Keratinocyte (primary cell): ENCODE data around the gene STX8. TPM values are rescaled to one million over a fixed set of nuclear protein-coding genes. Genes with fewer than 3 reads are reported as not detected.

ENCODE experiments used
- DNase-seq: peaks from one replicate; pipeline ENCODE4 v3.0.0-alpha.2; 2011; ENCODE audit warnings: low read depth, missing footprints, low spot score
- FAIRE-seq: peaks from 2 replicates; lab custom pipeline; 2011; peaks lifted over from hg19 to GRCh38; lab: Jason Lieb, UNC
- H2AFZ ChIP-seq: 2 replicates; pipeline ENCODE4 v1.6.0; 2012; ENCODE audit warnings: low read length, control low read depth, inconsistent platforms; ENCODE audit not compliant: control insufficient read depth
- H3K27ac ChIP-seq: 2 replicates; pipeline ENCODE4 v1.5.1; 2011; ENCODE audit warnings: low read length; ENCODE audit not compliant: control insufficient read depth, insufficient read depth
- H3K27me3 ChIP-seq: 3 replicates; pipeline ENCODE4 v1.6.0; 2011; ENCODE audit warnings: low read length; ENCODE audit not compliant: control insufficient read depth, insufficient read depth; ENCODE audit errors: extremely low read depth
- H3K36me3 ChIP-seq, 2 experiments: 2 replicates in 1 of 2; 3 replicates in 1 of 2; pipeline ENCODE4 v1.5.1; 2011; ENCODE audit warnings: low read length in 2 of 2, mild to moderate bottlenecking in 1 of 2; ENCODE audit not compliant: control insufficient read depth in 2 of 2, insufficient read depth in 2 of 2; ENCODE audit errors: extremely low read depth in 1 of 2
- H3K4me1 ChIP-seq: 3 replicates; pipeline ENCODE4 v1.5.1; 2011; ENCODE audit warnings: low read length; ENCODE audit not compliant: control insufficient read depth, insufficient read depth; ENCODE audit errors: extremely low read depth
- H3K4me2 ChIP-seq: 3 replicates; pipeline ENCODE4 v1.6.0; 2011; ENCODE audit warnings: low read depth, low read length; ENCODE audit not compliant: control insufficient read depth, insufficient read depth; ENCODE audit errors: extremely low read depth
- H3K4me3 ChIP-seq, 3 experiments: fragments of 200-600 bp in 1 of 3; sonication (generic) in 1 of 3; 2 replicates in 2 of 3; 3 replicates in 1 of 3; pipeline ENCODE4 v1.5.1; 2011 to 2016; ENCODE audit warnings: low read length in 3 of 3, mild to moderate bottlenecking in 3 of 3, control low read depth in 2 of 3, inconsistent platforms in 1 of 3, low read depth in 1 of 3, mixed read lengths in 1 of 3, mixed run types in 1 of 3, moderate library complexity in 1 of 3; ENCODE audit not compliant: control insufficient read depth in 2 of 3, insufficient read depth in 2 of 3; ENCODE audit errors: extremely low read depth in 1 of 3
- H3K79me2 ChIP-seq: 2 replicates; pipeline ENCODE4 v1.6.0; 2012; ENCODE audit warnings: low read length; ENCODE audit not compliant: control insufficient read depth, insufficient read depth
- H3K9ac ChIP-seq: 3 replicates; pipeline ENCODE4 v1.6.0; 2011; ENCODE audit warnings: low read length; ENCODE audit not compliant: control insufficient read depth, insufficient read depth; ENCODE audit errors: extremely low read depth
- H3K9me1 ChIP-seq: 3 replicates; pipeline ENCODE4 v1.6.0; 2011; ENCODE audit warnings: low read length; ENCODE audit not compliant: control insufficient read depth, insufficient read depth; ENCODE audit errors: extremely low read depth
- H3K9me3 ChIP-seq: 2 replicates; pipeline ENCODE4 v1.5.1; 2012; ENCODE audit warnings: low read depth, low read length; ENCODE audit not compliant: control insufficient read depth
- H4K20me1 ChIP-seq: 3 replicates; pipeline ENCODE4 v1.6.0; 2011; ENCODE audit warnings: low read length; ENCODE audit not compliant: control insufficient read depth, insufficient read depth; ENCODE audit errors: extremely low read depth
- CTCF ChIP-seq, 3 experiments: IDR thresholded peaks in 1 of 3; conservative IDR thresholded peaks in 1 of 3; optimal IDR thresholded peaks in 1 of 3; 2 replicates in 2 of 3; 3 replicates in 1 of 3; pipeline versions ENCODE3 to v1.5.1; 2011; ENCODE audit warnings: low read length in 3 of 3, mild to moderate bottlenecking in 3 of 3, moderate library complexity in 2 of 3, control low read depth in 1 of 3, inconsistent platforms in 1 of 3; ENCODE audit not compliant: insufficient read depth in 2 of 3; ENCODE audit errors: extremely low read depth in 1 of 3
- EZH2 ChIP-seq: IDR thresholded peaks from one replicate; pipeline ENCODE4 v1.6.1; 2012; ENCODE audit warnings: inconsistent platforms, mild to moderate bottlenecking, low read length, moderate library complexity
- dilution Hi-C: fragments of 300-500 bp; cut with MboI; formaldehyde crosslinking; loops from one replicate; pipeline ENCODE4 v1.7.0; 2020; ENCODE audit warnings: low sequenced_read_pairs; ENCODE audit not compliant: extremely low pct_ligation_motif_present
- polyA plus RNA-seq, 5 experiments: library from polyadenylated mRNA; depleted of rRNA in 3 of 5; stranded (reverse) in 3 of 5; stranded (forward) in 1 of 5; unstranded in 1 of 5; fragments of >200 nt; gene quantifications; 1 replicate in 1 of 5; 2 replicates in 3 of 5; 3 replicates in 1 of 5; pipeline versions ENCODE4 v1.2.1 to v1.2.3, GENCODE V29; 2011 to 2012; ENCODE audit warnings: missing spikeins in 2 of 5, low read depth in 1 of 5, low replicate concordance in 1 of 5

Gene STX8
- polyA plus RNA-seq, 1 donor (not counting 4 experiments of a cell fraction or from before 2014, with no cell fraction given), result 90.3 TPM

DNA sequence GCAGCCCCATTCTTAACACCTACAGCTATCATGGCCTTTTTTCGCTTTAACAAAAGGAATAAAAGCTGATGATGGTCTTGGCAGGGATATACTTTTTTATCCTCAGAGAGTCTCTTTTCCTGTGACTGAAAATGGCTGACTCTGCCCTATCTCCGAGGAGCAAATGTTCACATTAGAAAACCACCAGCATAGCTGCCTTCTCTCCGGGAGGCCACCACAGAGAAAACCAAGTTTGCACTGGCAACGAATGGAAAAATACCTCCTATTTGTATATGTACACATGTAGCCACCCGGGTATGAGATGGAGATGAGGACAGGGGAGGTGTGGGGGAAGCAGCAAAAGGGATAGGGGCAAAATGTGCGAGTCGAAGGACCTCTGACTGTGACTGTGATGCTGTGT is 88.2 kb downstream of the STX8 start:
- no peaks in the 10 kb centered on the region for H3K27me3 ChIP-seq
- no peak overlapping the region for H3K27ac ChIP-seq
- H3K79me2 ChIP-seq, result no peaks in the 10 kb centered on the region
- no peak for DNase-seq
- no peaks in the 10 kb centered on the region for H3K4me1 ChIP-seq
- no peaks in the 10 kb centered on the region for H4K20me1 ChIP-seq
- dilution Hi-C loops, result no loop called here
- H3K9ac ChIP-seq, result no peak overlapping the region
- FAIRE-seq, result no peak
- no peak overlapping the region for H3K4me3 ChIP-seq
- TF ChIP-seq CTCF (optimal IDR thresholded peaks at IDR 0.05 in 1 of 3, IDR thresholded peaks at IDR 0.05 in 1 of 3, conservative IDR thresholded peaks at IDR 0.05 in 1 of 3; ENCODE audit: extremely low read depth in 1 of 3, insufficient read depth in 2 of 3, low read length in 3 of 3), result no peak
- TF ChIP-seq EZH2, result no peak
- H2AFZ ChIP-seq, result no peak overlapping the region
- no peaks in the 10 kb centered on the region for H3K9me3 ChIP-seq
- no peaks in the 10 kb centered on the region for H3K9me1 ChIP-seq
- no peak overlapping the region for H3K4me2 ChIP-seq
- peaks cover 0 to 6% of the 10 kb centered on the region in 2 experiments for H3K36me3 ChIP-seq

- Histone ChIP-seq H3K4me1 (no peaks in the 10 kb centered on the region), H3K9me3 (no peaks in the 10 kb centered on the region), H3K4me3 (no peak overlapping the region), H2AFZ (no peak overlapping the region), H3K36me3 (peaks cover 0 to 2% of the 10 kb centered on the region in 2 experiments), H3K27me3 (no peaks in the 10 kb centered on the region), H3K4me2 (no peak overlapping the region), H3K9me1 (no peaks in the 10 kb centered on the region), H4K20me1 (no peaks in the 10 kb centered on the region), H3K27ac (no peak overlapping the region), H3K9ac (no peak overlapping the region), H3K79me2 (no peaks in the 10 kb centered on the region)
- TF ChIP-seq EZH2 (no peak), CTCF (optimal IDR thresholded peaks at IDR 0.05 in 1 of 3, IDR thresholded peaks at IDR 0.05 in 1 of 3, conservative IDR thresholded peaks at IDR 0.05 in 1 of 3; ENCODE audit: extremely low read depth in 1 of 3, insufficient read depth in 2 of 3, low read length in 3 of 3) (no peak)
- dilution Hi-C loops, result no loop called here
- FAIRE-seq (no peak), DNase-seq (no peak)
Observed at GRCh38 chr17:9484789-9485188, 90.8 kb downstream of the STX8 start.
